GM18873 (cell line): ENCODE measurements around the gene FAM216A.
A peak's percentile ranks its signal among the peaks of the same experiment; 100 is the strongest.
"Not testable (repeated sequence)": the region's sequence is repeated elsewhere in the genome, so short reads cannot be mapped to it uniquely, and the experiment has no call there.

Experiments used
- ATAC-seq: cut with Tn5 transposase; IDR thresholded peaks from one replicate; pipeline ENCODE4 v1.9.1; 2021; ENCODE audit warnings: mild to moderate bottlenecking, moderate library complexity, moderate number of reproducible peaks; ENCODE audit not compliant: unreplicated experiment, low FRiP score

FAM216A gene

GRCh38 chr12:110498984-110499706 is 30.5 kb downstream of the FAM216A start:
- no peak for ATAC-seq

- no peak for ATAC-seq
These were observed 32.7 kb downstream of the FAM216A start for GRCh38 chr12:110501399-110501751.

- ATAC-seq = peak; percentile 84
These were observed 33.4 kb downstream of the FAM216A start, which contains the start of the genes RAD9B and VPS29 for GRCh38 chr12:110501752-110502738. Gene RAD9B (plus strand): TSS chr12:110502331. CDS start chr12:110502338, 7 bp downstream. Gene VPS29 (minus strand): TSS chr12:110502111. CDS start chr12:110502051, 60 bp downstream.

GRCh38 chr12:110503432-110503831 is 34.8 kb downstream of the FAM216A start:
- ATAC-seq = no peak

- ATAC-seq = no peak
These were observed 36.7 kb downstream of the FAM216A start for GRCh38 chr12:110505332-110505731.

- no peak for ATAC-seq
These were observed 39.5 kb downstream of the FAM216A start for GRCh38 chr12:110508071-110508586.

- no peak for ATAC-seq
These were observed 45.2 kb downstream of the FAM216A start for GRCh38 chr12:110513842-110514241.

- no peak for ATAC-seq
These were observed 45.7 kb downstream of the FAM216A start for GRCh38 chr12:110514363-110514762.

- ATAC-seq = no peak
These were observed 48.4 kb downstream of the FAM216A start for GRCh38 chr12:110516995-110517394.

GRCh38 chr12:110518014-110518413 is 49.4 kb downstream of the FAM216A start:
- ATAC-seq = not testable (repeated sequence)

GRCh38 chr12:110520876-110521712 is 52.4 kb downstream of the FAM216A start:
- ATAC-seq = not testable (repeated sequence)

- ATAC-seq = no peak
These were observed 59.7 kb downstream of the FAM216A start for GRCh38 chr12:110528277-110528839.

- no peak for ATAC-seq
These were observed 61.9 kb downstream of the FAM216A start for GRCh38 chr12:110530511-110530910.

GRCh38 chr12:110531741-110532333 is 63.2 kb downstream of the FAM216A start:
- ATAC-seq = peak; percentile 63

GRCh38 chr12:110532644-110533043 is 64.0 kb downstream of the FAM216A start:
- ATAC-seq = no peak

GRCh38 chr12:110533607-110534006 is 65.0 kb downstream of the FAM216A start:
- no peak for ATAC-seq

GRCh38 chr12:110534811-110535210 is 66.2 kb downstream of the FAM216A start:
- no peak for ATAC-seq

GRCh38 chr12:110536834-110537604 is 68.4 kb downstream of the FAM216A start:
- ATAC-seq = no peak
